OCI-LY3 (cell line): Measurements from ENCODE around the gene SORBS1.

Experiments
- EZH2phosphoT487 ChIP-seq: fragments of 200-600 bp; shearing (Covaris generic); IDR thresholded peaks from 2 replicates; pipeline ENCODE4 v1.6.1; 2018; ENCODE audit warnings: antibody characterized with exemption, mixed run types, low read depth
- TF ChIP-seq, protein P1 (sequence below): fragments of 200-600, 300-600 bp; sonication (generic); IDR thresholded peaks from 2 replicates; pipeline ENCODE4 v1.5.1; 2014; ENCODE audit warnings: antibody characterized with exemption, low read length, low read depth

DNA sequence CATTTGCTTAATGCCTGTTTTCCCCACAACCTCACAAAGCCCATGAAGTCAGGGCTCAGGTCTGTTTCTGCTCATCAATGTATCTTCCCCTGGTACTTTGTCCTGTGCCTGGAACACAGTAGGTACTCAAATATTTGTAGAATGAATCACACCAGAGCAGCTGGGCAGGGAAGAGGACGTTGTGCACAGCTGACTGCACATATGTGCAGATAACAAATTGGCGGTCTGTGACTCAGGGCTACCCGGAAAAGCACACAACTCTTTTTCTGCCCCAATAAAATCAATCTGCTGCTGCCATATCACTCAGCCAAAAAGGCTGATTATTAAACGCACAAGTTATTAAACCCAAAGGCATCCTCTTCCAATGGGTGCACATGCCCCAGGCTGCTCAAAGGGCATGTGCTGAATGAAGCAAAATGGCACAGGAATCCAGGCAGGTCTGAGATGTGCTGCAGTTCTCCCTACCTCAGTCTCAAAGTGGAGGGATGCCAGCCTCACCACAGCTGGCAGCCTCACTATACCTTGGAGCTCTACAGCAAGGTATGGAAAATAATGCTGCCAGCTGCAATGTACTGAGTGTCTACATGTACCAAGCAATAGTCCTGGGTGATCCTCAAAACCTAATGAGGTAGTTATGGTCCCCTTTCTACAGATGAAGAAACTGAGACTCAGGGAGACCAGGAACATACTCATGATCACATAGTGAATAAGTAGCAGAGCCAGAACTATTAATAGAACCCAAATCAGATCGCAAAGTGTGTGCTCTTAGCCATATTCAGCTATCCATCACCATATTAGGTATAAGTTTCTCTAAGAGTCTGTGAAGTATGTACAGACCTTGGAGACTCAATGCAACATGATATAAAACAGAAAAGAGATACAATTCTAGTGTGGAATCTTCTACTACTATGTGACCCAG is 43.4 kb downstream of the SORBS1 start:
- TF ChIP-seq, protein P1, sequence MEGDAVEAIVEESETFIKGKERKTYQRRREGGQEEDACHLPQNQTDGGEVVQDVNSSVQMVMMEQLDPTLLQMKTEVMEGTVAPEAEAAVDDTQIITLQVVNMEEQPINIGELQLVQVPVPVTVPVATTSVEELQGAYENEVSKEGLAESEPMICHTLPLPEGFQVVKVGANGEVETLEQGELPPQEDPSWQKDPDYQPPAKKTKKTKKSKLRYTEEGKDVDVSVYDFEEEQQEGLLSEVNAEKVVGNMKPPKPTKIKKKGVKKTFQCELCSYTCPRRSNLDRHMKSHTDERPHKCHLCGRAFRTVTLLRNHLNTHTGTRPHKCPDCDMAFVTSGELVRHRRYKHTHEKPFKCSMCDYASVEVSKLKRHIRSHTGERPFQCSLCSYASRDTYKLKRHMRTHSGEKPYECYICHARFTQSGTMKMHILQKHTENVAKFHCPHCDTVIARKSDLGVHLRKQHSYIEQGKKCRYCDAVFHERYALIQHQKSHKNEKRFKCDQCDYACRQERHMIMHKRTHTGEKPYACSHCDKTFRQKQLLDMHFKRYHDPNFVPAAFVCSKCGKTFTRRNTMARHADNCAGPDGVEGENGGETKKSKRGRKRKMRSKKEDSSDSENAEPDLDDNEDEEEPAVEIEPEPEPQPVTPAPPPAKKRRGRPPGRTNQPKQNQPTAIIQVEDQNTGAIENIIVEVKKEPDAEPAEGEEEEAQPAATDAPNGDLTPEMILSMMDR: no peak
- no peak for TF ChIP-seq EZH2phosphoT487
